K562 (cell line): ENCODE data around the gene OSBPL10. TPM values are rescaled to one million over a fixed set of nuclear protein-coding genes. Genes with fewer than 3 reads are reported as not detected.

Source experiments
- ATAC-seq: fragments of 200-7000 bp; cut with Tn5 transposase; 3 replicates; pipeline ENCODE4 v1.9.1; 2020; ENCODE audit warnings: moderate library complexity
- BruUV-seq: library from RNA; stranded (reverse); fragments of 400-500 nt; replicated peaks from 2 replicates; lab custom pipeline; 2021; lab: Mats Ljungman, UMichigan
- CTCF ChIA-PET: fragments of 300-600 bp; formaldehyde crosslinking; extraction: SDS; loops from one replicate; lab custom pipeline; 2021; ENCODE audit warnings: low intra/inter-chr PET ratio; lab: Yijun Ruan, JAX
- POLR2A ChIA-PET: fragments of 300-600, 350-650 bp; sonication (Branson Sonifier 250); formaldehyde crosslinking; extraction: SDS; loops from one replicate; lab custom pipeline; 2021; ENCODE audit warnings: antibody characterized with exemption, inconsistent platforms; lab: Yijun Ruan, JAX
- DNase-seq, 4 experiments: peaks; one replicate each; pipeline versions ENCODE4 v3.0.0 to v3.0.0-alpha.2; 2011 to 2018; ENCODE audit warnings: low spot score in 3 of 4, mixed read lengths in 3 of 4; ENCODE audit errors: extremely low read depth in 1 of 4
- FAIRE-seq: peaks from 2 replicates; lab custom pipeline; 2011; peaks lifted over from hg19 to GRCh38; lab: Jason Lieb, UNC
- H2AFZ ChIP-seq: 2 replicates; pipeline ENCODE4 v1.6.0; 2011; ENCODE audit warnings: low read depth, low read length, control low read depth, inconsistent platforms
- H3K27ac ChIP-seq: fragments of 200-600 bp; 3 replicates; pipeline ENCODE4 v1.8.0; 2011; ENCODE audit warnings: low read depth, mild to moderate bottlenecking, control low read depth, inconsistent platforms, low read length, moderate library complexity, mixed read lengths; ENCODE audit errors: extremely low read depth
- H3K27me3 ChIP-seq, 2 experiments: fragments of 300-600 bp in 1 of 2; 2 replicates in 1 of 2; 3 replicates in 1 of 2; pipeline versions ENCODE4 v1.6.0 to v1.8.0; 2011; ENCODE audit warnings: inconsistent platforms in 2 of 2, low read length in 2 of 2, mild to moderate bottlenecking in 1 of 2, mixed read lengths in 1 of 2, moderate library complexity in 1 of 2; ENCODE audit not compliant: control insufficient read depth in 2 of 2, insufficient read depth in 2 of 2
- H3K36me3 ChIP-seq: fragments of 300-600 bp; 3 replicates; pipeline ENCODE4 v1.8.0; 2011; ENCODE audit warnings: mild to moderate bottlenecking, low read length, inconsistent platforms; ENCODE audit not compliant: control insufficient read depth, insufficient read depth
- H3K4me1 ChIP-seq, 2 experiments: fragments of 200-600 bp in 1 of 2; replicated peaks in 1 of 2; 2 replicates in 1 of 2; 3 replicates in 1 of 2; pipeline versions ENCODE4 v1.5.1 to v1.8.0; 2011; ENCODE audit warnings: inconsistent platforms in 2 of 2, low read length in 2 of 2, mild to moderate bottlenecking in 1 of 2, mixed read lengths in 1 of 2, moderate library complexity in 1 of 2; ENCODE audit not compliant: control insufficient read depth in 2 of 2, insufficient read depth in 2 of 2
- H3K4me2 ChIP-seq: 2 replicates; pipeline ENCODE4 v1.6.1; 2011; ENCODE audit warnings: low read length, control low read depth, inconsistent platforms, mixed read lengths; ENCODE audit not compliant: insufficient read depth
- H3K4me3 ChIP-seq: fragments of 200-600 bp; sonication (generic), shearing (Covaris generic); 2 replicates; pipeline ENCODE4 v1.5.1; 2016; ENCODE audit warnings: control low read depth, inconsistent platforms
- H3K79me2 ChIP-seq: fragments of 200-600 bp; 3 replicates; pipeline ENCODE4 v1.8.0; 2011; ENCODE audit warnings: low read length, inconsistent platforms; ENCODE audit not compliant: control insufficient read depth, insufficient read depth
- H3K9ac ChIP-seq, 2 experiments: 2 replicates each; pipeline versions ENCODE4 v1.6.0 to v1.6.1; 2011; ENCODE audit warnings: low read depth in 2 of 2, low read length in 2 of 2, control low read depth in 1 of 2, inconsistent platforms in 1 of 2, mild to moderate bottlenecking in 1 of 2, mixed read lengths in 1 of 2; ENCODE audit not compliant: insufficient read depth in 1 of 2
- H3K9me1 ChIP-seq: one replicate; pipeline ENCODE4 v1.6.0; 2011; ENCODE audit warnings: inconsistent platforms, mild to moderate bottlenecking, low read length, moderate library complexity; ENCODE audit not compliant: control insufficient read depth, insufficient read depth
- H3K9me3 ChIP-seq: replicated peaks from 2 replicates; pipeline ENCODE4 v1.5.1; 2011; ENCODE audit warnings: low read depth, low read length, inconsistent platforms; ENCODE audit not compliant: control insufficient read depth, insufficient read depth
- H4K20me1 ChIP-seq: replicated peaks from 2 replicates; pipeline ENCODE4 v1.6.1; 2011; ENCODE audit warnings: low read length, inconsistent platforms, mixed read lengths; ENCODE audit not compliant: control insufficient read depth, insufficient read depth
- ATF1 ChIP-seq, 2 experiments: fragments of 450-650 bp in 1 of 2; IDR thresholded peaks; 2 replicates each; pipeline ENCODE4 v1.6.1; 2016; ENCODE audit warnings: missing compliant biosample characterization in 1 of 2, missing genetic modification characterization in 1 of 2
- CHD1 ChIP-seq: fragments of 200-600 bp; sonication (generic); IDR thresholded peaks from one replicate; pipeline ENCODE4 v1.6.1; 2012; ENCODE audit warnings: mild to moderate bottlenecking, moderate library complexity, low read length, inconsistent platforms
- DACH1 ChIP-seq: fragments of 450-650 bp; IDR thresholded peaks from 2 replicates; pipeline ENCODE4 v1.6.1; 2018; ENCODE audit not compliant: partially characterized antibody
- ELF4 ChIP-seq: fragments of 450-650 bp; formaldehyde crosslinking; IDR thresholded peaks from 2 replicates; pipeline ENCODE4 v1.4.0; 2022; ENCODE audit warnings: missing genetic modification characterization
- FOSL1 ChIP-seq: fragments of 200-800 bp; sonication (Bioruptor generic); conservative IDR thresholded peaks from 2 replicates; pipeline ENCODE4 v1.6.1; 2016; ENCODE audit warnings: missing genetic modification characterization, missing compliant biosample characterization
- MTA1 ChIP-seq: fragments of 450-650 bp; IDR thresholded peaks from 2 replicates; pipeline ENCODE4 v1.6.1; 2017; ENCODE audit warnings: borderline replicate concordance
- MYC ChIP-seq, 2 experiments: fragments of 250-450 bp in 1 of 2; sonication (Bioruptor Pico) in 1 of 2; IDR thresholded peaks; 2 replicates each; pipeline versions ENCODE4 v1.5.1 to v1.6.1; 2012 to 2021; ENCODE audit warnings: low read depth in 2 of 2, borderline replicate concordance in 1 of 2, improper control_type of control experiment in 1 of 2, low read length in 1 of 2, mild to moderate bottlenecking in 1 of 2, moderate library complexity in 1 of 2
- NFIC ChIP-seq: fragments of 450-650 bp; IDR thresholded peaks from 2 replicates; pipeline ENCODE4 v1.6.1; 2017; ENCODE audit warnings: mild to moderate bottlenecking, inconsistent platforms
- NFXL1 ChIP-seq: fragments of 450-650 bp; formaldehyde crosslinking; IDR thresholded peaks from 2 replicates; pipeline ENCODE4 v1.4.0; 2021; ENCODE audit warnings: mild to moderate bottlenecking
- PCBP1 ChIP-seq: fragments of 200-400 bp; formaldehyde crosslinking; IDR thresholded peaks from 2 replicates; pipeline ENCODE4 v1.6.1; 2018; ENCODE audit warnings: mild to moderate bottlenecking, low read depth, low read length; ENCODE audit not compliant: poor library complexity, severe bottlenecking
- ZNF212 ChIP-seq: fragments of 450-650 bp; formaldehyde crosslinking; IDR thresholded peaks from 2 replicates; pipeline ENCODE4 v1.4.0; 2020; ENCODE audit warnings: mild to moderate bottlenecking
- ZNF3 ChIP-seq: fragments of 250-450 bp; sonication (Bioruptor Pico); IDR thresholded peaks from 2 replicates; pipeline ENCODE4 v1.5.0; 2021; ENCODE audit warnings: mild to moderate bottlenecking, moderate library complexity
- ZNF507 ChIP-seq: conservative IDR thresholded peaks from 2 replicates; pipeline ENCODE4 v1.6.1; 2017; ENCODE audit warnings: missing genetic modification characterization, missing compliant biosample characterization
- ZNF561 ChIP-seq: fragments of 450-650 bp; formaldehyde crosslinking; conservative IDR thresholded peaks from 2 replicates; pipeline ENCODE4 v1.4.0; 2020; ENCODE audit warnings: mild to moderate bottlenecking, moderate library complexity
- ZNF668 ChIP-seq: fragments of 250-450 bp; sonication (Bioruptor Pico); IDR thresholded peaks from 2 replicates; pipeline ENCODE4 v1.8.0; 2022; ENCODE audit warnings: mild to moderate bottlenecking, inconsistent platforms
- WGBS: fragments of 100-300 bp; shearing (Covaris generic); methylation state at CpG from one replicate; pipeline ENCODE4 v1.1.6; 2016; ENCODE audit warnings: low coverage, mixed read lengths; ENCODE audit not compliant: insufficient coverage; ENCODE audit errors: missing lambda C conversion rate; 5-methylcytosine and 5-hydroxymethylcytosine counted together
- in situ Hi-C: fragments of 300-500 bp; cut with MboI; formaldehyde crosslinking; loops from 4 replicates; pipeline ENCODE4 v1.15.0; 2018; ENCODE audit warnings: inconsistent platforms, mixed read lengths
- intact Hi-C: fragments of 100-400 bp; cut with micrococcal nuclease; formaldehyde crosslinking; loops from 2 replicates; pipeline ENCODE4 v1.14.2; 2022
- polyA plus RNA-seq, 8 experiments: library from polyadenylated mRNA; depleted of rRNA in 4 of 8; stranded (reverse) in 5 of 8; unstranded in 3 of 8; fragments of >200 nt; fragmentation: Nextera tagmentation in 2 of 8; fragmentation: Illumina TruSeq in 1 of 8; extraction: Ambion mirVana in 2 of 8; extraction: Trizol in 1 of 8; gene quantifications; 2 replicates each; pipeline versions ENCODE4 v1.2.1 to v1.2.3, GENCODE V29; 2011 to 2014; ENCODE audit warnings: inconsistent platforms in 1 of 8, missing spikeins in 1 of 8
- total RNA-seq, 7 experiments: library from RNA; depleted of rRNA in 6 of 7; stranded (reverse); fragments of >200 nt in 6 of 7; fragmentation: Illumina TruSeq in 2 of 7; extraction: Trizol in 2 of 7; gene quantifications; 2 replicates each; pipeline versions ENCODE4 v1.2.1 to v1.2.3, GENCODE V29; 2011 to 2021; ENCODE audit warnings: low replicate concordance in 1 of 7

OSBPL10 gene
- total and polyA plus RNA-seq, 9 of the 15 experiments (the other 6 are each of a cell fraction or from before 2014, with no cell fraction given) = 0.03 to 0.19 (median 0.14) TPM; not detected in 2

GRCh38 chr3:31789429-31789828 is 191.6 kb downstream of the OSBPL10 start:
- Histone ChIP-seq H3K27me3 (peaks cover 2 to 5% of the 10 kb centered on the region in 2 experiments; a peak in 1 of 5 replicates), H3K36me3 (no peaks in the 10 kb centered on the region), H3K9ac (no peak overlapping the region), H3K79me2 (no peaks in the 10 kb centered on the region), H3K27ac (no peak overlapping the region), H4K20me1 (no peaks in the 10 kb centered on the region; the same call in 1 of the 2 replicates), H3K9me3 (no peaks in the 10 kb centered on the region), H3K9me1 (no peaks in the 10 kb centered on the region), H3K4me3 (no peak overlapping the region), H3K4me1 (no peaks in the 10 kb centered on the region), H3K4me2 (no peak overlapping the region), H2AFZ (no peak overlapping the region)
- ATAC-seq (no peak), FAIRE-seq (no peak), DNase-seq (no peak)
- POLR2A ChIA-PET = no interaction called here
- CTCF ChIA-PET = no interaction called here
- no peak for TF ChIP-seq DACH1
- no peak for TF ChIP-seq ZNF668 (CRISPR knock-in tag)
- no peak for TF ChIP-seq NFIC
- no peak for TF ChIP-seq ZNF212 (CRISPR knock-in tag)
- TF ChIP-seq MTA1 = no peak
- TF ChIP-seq CHD1 = no peak
- TF ChIP-seq ZNF3 = no peak
- no peak for TF ChIP-seq FOSL1
- no peak for TF ChIP-seq MYC (IDR thresholded peaks at IDR 0.05; ENCODE audit: low read depth, low read length)
- no peak for TF ChIP-seq MYC (CRISPR knock-in tag; IDR thresholded peaks at IDR 0.05; ENCODE audit: borderline replicate concordance, low read depth)
- TF ChIP-seq ZNF561 = no peak
- no peak for TF ChIP-seq PCBP1
- TF ChIP-seq ELF4 (CRISPR knock-in tag) = no peak
- no peak for TF ChIP-seq ATF1 (CRISPR knock-in tag; IDR thresholded peaks at IDR 0.05)
- TF ChIP-seq ATF1 (tag; IDR thresholded peaks at IDR 0.05) = no peak
- no peak for TF ChIP-seq ZNF507 (tag)
- no peak for TF ChIP-seq NFXL1 (CRISPR knock-in tag)
- no TSS peak for BruUV-seq
- 4% methylated on average over 5 of the region's 5 CpGs for WGBS
- in situ Hi-C loops = no loop called here
- intact Hi-C loops = no loop called here
